HTR-8/SVneo (cell line): ENCODE results near the gene CIPC.
A peak's percentile ranks its signal among the peaks of the same experiment; 100 is the strongest.

ENCODE experiments used
- DNase-seq: peaks from one replicate; pipeline ENCODE4 v3.0.0; 2011; ENCODE audit warnings: low spot score, mixed read lengths; ENCODE audit not compliant: insufficient read length
- FAIRE-seq: peaks from 2 replicates; lab custom pipeline; 2011; peaks lifted over from hg19 to GRCh38; lab: Jason Lieb, UNC

The CIPC gene

DNA sequence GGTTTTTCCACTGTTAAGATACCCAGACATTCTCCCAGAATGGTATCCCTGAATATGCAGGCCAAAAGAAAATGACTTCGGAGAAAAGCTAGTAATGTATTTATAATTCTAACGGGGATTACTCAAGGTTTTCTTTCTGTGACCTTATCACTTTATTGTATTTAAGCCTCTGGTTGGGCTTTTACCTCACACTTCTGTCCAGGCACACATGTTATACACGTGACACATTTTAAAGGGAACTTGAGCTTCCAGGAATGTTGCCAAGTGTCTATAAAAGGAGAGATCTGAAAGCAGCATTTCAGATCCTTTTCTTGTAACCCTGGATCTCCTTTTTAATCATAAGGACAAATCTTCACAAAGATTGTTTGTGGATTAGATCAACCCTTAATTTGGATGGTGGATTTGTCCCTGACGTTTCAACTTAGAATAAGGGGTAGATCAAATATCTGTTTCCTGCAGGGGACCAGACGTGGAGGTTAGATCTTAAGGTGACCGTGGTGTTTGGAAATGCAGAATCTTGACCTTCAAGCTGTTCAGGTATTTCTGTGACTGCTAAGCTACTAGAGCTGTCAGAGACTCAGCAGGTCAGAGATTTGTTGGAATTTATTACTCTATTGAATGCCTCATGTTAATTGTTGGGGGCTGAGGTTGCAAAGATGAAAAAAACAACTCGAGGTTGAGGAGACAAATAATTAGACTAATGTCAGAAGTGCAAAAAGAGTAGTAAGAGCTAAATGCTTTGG is 1.5 kb downstream of the CIPC start:
- FAIRE-seq (no peak), DNase-seq (peak; percentile 25)

GRCh38 chr14:77100961-77101360 is 2.9 kb downstream of the CIPC start:
- DNase-seq: no peak
- no peak for FAIRE-seq

DNA sequence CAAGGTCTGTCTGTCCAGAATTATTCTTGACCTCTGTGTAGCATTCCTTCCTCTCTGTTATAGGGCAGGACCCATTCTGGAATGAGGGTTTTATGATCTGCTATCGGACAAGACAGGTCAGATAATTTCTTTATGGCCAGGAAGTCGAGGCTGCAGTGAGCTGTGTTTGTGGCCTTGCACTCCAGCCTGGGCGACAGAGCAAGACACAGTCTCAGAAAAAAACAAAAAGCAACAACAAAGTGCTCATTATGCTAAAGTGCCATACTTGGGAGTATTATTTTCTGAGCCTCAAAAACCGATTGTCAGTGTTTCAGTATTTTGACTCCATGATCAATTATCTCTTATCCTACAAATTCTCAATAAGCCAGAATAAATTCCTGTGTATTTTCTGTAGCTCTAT is 4.1 kb downstream of the CIPC start:
- FAIRE-seq: no peak
- no peak for DNase-seq

DNA sequence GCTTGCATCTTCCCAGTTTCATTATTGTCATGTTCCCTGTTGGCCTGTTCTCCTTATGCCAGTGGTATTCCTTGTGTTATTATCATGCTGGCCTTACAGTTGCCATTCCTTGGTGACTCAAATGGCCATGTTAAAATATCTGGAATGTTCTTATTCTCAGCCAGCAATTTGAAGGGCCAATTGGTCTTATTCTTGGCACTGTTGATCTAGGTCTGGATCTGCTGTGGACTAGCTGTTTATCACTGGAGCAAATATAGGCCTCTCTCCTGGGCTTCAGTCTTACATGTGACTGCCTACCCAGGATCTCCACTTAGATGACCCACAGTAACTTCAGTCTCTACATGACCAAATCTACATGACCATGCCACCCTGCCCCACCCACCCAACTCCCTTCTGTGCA is 5.4 kb downstream of the CIPC start:
- FAIRE-seq (peak; percentile 48), DNase-seq (no peak)

DNA sequence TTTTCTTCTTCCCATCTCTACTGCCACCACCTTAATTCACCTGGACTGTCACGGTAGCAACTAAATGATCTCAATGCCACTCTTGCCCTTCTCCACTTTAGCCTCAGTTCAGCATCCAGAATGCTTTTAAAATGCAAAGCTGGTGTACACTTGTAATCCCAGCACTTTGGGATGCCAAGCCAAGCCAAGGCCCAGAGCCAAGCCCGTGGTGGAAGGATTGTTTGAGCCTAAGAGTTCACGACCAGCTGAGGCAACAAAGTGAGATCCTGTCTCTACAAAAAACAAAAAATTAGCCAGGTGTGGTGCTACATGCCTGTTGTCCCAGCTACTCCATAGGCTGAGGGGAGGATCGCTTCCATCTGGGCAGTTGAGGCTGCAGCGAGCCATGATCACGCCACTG is 5.9 kb downstream of the CIPC start:
- DNase-seq (no peak), FAIRE-seq (peak; percentile 40)

- DNase-seq: no peak
- FAIRE-seq: no peak
These were observed 6.3 kb downstream of the CIPC start for GRCh38 chr14:77104393-77104792.

GRCh38 chr14:77105145-77105939 is 7.3 kb downstream of the CIPC start:
- FAIRE-seq: peak; percentile 23
- no peak for DNase-seq

DNA sequence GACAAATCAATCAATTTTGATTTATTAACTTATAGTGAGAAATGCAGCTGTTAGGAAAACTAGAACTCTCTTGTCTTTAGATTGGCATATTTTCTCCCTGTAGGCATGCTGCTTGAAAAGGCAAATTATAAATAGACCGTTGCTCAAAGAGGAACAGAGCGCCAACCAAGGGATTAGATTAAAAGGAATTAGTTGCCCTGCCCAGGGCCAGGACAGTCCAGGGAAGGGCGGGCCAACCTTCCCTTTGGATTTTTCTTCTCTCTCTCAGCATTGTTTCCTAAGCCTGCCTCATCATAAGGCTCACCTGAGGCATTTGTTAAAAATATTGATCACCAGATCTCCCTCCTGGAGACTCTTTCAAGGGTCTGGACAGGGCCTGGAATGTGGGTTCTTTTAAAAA is 8.6 kb downstream of the CIPC start:
- no peak for DNase-seq
- FAIRE-seq: no peak

GRCh38 chr14:77107228-77107627 is 9.2 kb downstream of the CIPC start:
- FAIRE-seq (no peak), DNase-seq (no peak)

- DNase-seq: no peak
- peak; percentile 38 for FAIRE-seq
These were observed 10.7 kb downstream of the CIPC start for GRCh38 chr14:77108753-77109152.

DNA sequence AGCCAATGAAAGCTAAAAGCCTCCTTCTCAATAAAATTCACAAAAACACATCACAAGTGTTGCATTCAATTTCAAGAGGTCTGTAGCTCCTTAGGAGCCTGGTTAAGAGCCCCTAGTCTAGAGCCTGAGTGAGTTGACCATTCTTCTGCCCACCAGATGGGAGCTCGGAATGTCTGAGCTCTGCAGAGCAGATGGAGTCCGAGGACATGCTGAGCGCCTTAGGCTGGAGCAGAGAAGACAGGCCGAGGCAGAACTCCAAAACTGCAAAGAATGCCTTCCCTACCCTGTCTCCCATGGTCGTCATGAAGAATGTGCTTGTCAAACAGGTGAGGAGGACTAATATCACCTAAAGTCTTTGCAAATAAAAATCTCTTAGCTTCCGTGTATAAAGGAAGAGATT is 11.6 kb downstream of the CIPC start:
- no peak for FAIRE-seq
- no peak for DNase-seq

DNA sequence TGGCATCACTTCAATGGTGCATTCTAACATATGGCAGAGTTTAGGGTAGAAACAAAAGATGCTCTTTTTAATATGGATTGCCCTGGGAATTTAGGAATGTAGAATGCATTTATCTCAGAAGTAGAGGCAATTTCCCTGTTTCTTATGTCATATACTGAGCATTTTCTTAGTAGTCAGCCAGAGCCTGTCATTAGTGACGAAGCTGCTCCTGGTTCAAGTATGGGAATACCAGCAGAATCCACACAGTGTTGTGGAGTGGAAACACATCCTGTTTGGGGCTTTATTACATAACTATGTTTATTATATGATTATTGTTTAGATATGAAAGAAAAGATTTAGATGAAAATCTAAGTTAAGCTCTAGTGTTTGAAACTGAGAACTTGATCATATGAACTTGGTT is 12.2 kb downstream of the CIPC start:
- DNase-seq (no peak), FAIRE-seq (no peak)

DNA sequence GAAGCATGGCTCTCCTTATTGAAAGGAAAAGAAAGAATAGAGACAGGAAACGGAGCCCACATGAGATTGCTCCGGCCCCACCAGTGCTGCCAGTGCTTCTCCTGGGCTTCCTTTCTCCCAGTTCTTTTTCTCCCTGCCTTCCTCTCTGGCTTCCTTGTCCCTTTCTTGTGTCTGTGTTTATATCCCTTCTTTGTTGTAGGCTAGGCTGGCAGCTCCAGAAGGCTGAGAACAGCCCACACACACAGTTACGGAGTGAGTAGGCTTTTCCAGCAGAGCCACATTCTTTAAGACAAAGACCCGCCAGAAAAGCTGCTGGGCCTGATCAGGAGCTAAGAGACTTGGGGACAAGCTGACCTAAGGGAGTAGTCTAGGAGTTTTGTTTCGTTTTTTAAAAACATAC is 13.0 kb downstream of the CIPC start:
- DNase-seq (no peak), FAIRE-seq (no peak)

- FAIRE-seq: no peak
- no peak for DNase-seq
These were observed 15.6 kb downstream of the CIPC start for GRCh38 chr14:77113644-77114043.

- no peak for DNase-seq
- no peak for FAIRE-seq
These were observed 16.6 kb downstream of the CIPC start for GRCh38 chr14:77114609-77115008.

DNA sequence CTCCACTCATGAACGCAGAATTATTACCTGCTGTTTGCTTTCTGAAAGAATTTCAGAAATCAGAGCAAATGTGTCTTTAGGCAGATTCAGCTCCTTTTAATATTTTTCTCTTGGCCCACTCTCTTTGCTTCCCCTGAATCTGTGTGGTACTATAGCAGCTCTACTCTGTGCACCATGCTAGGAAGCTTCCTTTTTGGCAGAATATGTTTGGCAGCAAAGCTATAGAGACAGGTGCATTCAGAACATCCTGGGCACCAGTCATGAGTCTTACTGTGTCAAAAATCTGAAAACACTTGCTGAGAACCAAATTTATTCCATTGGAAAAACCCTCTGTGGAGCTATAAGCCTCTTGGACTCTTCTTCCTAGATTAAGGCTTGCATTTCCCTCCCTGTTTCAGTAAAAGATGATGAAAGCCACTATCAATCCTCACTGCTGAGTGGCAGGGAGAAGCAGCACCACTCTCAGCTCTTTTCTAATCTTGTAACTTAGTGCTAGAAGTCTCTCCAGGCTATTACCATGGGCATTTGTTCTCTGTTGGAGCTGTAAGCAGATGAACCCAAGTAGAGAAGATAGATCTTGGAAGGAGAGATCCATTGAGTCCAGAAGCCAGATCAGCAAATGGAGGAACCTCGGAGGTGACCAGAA is 18.2 kb downstream of the CIPC start:
- no peak for DNase-seq
- FAIRE-seq: no peak

DNA sequence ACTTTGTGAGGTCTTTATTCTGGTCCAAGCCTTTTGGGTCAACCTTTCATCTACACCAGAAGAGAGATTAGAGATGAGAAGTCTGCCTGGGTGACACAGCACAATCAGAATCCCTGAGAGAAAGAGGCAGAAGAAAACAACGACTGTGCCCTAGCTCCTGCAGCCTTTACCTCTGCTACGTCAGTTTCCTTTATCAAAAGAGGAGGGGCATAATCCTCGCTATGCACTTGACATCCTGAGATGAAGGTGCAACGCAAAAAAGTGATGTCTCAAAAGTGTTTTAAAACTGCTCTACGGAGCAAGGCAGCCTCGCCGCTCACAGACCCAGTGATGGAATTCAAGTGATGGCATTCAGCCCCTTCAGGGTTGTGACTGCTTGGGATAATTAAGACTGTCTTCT is 21.8 kb downstream of the CIPC start:
- no peak for DNase-seq
- FAIRE-seq: no peak

DNA sequence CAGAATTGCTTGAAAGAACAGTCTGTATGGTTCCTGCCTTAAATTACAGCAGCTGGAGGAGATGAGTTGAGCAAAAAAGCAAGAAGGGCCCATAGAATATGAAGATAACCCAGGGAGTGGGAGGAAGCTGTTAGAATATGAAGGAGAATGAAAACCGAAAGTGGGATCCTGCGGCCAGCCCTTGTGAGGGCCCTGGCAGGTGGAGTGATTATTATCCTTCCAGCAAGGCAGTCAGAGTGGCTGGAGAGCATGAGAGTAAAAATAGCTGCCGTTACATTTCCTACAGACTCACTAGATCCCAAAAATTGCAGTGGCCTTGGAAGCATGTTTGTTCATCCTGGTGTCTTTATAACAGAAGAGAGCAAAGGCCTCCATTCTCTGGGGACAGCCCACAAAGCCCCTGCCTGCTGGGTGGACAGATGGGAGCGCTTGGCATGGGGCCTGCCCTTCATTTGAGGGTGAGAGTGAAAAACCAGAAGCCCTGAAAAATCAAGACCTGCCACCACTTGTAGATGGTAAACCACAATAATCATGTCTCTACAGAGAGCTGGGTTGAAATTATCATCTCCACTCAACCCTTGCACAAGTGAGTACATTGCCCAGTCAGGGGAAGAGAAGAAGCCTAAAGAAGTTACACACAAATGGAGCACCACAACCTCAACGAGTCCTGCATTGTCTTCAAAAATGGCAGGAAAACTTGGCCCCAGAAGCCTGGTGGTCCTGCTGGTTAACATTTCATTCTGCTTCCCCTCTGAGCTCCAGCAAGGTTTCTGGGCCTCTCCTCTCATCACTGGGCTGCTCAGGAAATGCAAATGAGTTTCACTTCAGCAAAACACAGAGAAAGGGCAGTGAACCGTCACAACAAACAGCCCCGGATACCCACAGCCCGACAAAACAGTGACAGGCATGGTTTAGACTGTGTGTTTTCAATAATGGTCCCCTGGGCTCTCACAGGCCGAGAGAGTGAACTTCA is 23.0 kb downstream of the CIPC start:
- FAIRE-seq (peak; percentile 13), DNase-seq (no peak)

DNA sequence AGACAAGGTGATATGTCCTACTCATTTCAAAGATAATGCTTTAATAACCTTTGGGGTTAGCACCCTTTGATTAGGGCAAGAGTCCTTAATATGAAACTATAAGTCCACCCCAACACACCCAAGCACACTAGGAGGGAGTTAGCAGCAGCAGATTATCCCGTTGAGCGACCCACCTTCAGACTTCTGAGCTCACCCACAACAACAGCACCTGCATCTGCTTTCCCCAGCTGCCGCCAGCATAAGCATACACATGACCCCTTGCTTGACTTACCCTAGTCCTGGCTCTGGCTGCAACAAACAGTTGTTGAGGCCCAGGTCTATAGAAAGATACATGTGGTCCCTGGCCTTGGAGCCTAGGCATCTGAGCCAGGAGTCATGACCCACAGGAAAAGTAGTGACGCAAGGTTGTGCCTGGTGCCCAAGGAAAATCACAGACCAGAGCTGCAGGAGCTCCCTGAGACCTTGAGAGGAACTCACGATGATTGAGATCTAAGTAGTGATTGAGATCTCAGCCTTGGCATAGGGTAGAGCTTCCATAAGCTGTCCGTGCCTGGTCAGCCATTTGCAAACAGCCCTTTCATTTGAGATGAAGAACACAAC is 24.6 kb downstream of the CIPC start:
- FAIRE-seq (peak; percentile 72), DNase-seq (no peak)
